IPS DF 4.7 (cell line): Measurements from ENCODE around the gene EEIG1.

Experiments
- DNase-seq: peaks from one replicate; pipeline ENCODE4 v3.0.0-alpha.2; 2013; ENCODE audit warnings: low spot score; ENCODE audit errors: extremely low read depth

Gene EEIG1

GRCh38 chr9:128001151-128001778, 20.5 kb upstream of the EEIG1 start:
- DNase-seq = no peak

DNA sequence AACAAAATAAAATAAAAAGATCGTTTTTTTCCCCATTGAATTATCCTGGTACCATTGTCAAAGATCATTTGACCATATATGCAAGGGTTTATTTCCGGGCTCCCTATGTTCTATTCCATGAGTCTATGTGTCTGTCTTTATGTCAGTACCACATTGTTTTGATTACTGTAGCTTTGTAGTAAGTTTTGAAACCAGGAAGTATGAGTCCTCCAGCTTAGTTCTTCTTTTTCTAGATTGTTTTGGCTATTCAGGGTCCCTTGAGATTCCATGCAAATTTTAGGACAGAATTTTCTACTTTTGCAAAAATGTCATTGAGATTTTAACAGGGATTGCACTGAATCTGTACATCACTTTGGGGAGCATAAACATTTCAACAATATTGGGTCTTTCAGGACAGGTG, 18.7 kb upstream of the EEIG1 start:
- DNase-seq = no peak

DNA sequence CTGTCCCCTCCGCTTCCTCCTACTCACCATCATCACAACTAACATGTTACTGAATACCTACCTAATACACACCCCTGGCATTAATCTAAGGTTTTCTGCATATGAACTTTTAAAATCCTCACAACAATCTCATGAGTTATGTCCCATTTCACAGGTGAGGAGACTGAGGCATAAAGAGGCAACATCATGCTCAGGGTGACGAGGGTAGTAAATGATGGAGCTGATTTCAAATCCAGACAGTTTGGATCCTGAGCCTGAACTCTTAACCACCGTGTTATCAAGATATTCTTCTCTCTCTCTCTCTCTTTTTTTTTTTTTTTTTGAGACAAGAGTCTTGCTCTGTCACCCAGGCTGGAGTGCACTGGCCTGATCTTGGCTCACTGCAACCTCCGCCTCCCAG, 12.9 kb upstream of the EEIG1 start:
- DNase-seq = no peak

DNA sequence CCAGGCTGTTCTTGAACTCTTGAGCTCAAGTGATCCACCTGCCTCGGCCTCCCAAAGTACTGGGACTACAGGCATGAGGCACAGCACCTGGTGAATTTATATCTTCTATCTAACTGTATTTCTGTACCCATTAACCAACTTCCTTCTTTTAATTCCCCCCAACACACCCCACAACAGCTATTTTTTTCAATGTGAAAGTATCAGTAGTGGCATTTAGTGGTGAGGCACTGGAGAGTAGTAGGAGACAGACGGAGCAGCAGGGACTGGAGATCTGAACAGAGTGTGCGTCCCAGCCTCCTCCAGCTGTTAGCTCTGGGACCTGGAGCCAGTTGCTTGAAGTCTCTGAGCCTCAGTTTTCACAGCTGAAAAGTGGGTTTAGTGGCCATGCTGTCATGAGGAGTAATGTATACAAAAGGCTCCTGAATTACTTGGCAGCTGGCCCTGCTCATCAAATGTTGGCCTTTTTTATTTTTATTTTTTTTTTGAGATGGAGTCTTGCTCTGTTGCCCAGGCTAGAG, 11.0 kb upstream of the EEIG1 start:
- DNase-seq = no peak

DNA sequence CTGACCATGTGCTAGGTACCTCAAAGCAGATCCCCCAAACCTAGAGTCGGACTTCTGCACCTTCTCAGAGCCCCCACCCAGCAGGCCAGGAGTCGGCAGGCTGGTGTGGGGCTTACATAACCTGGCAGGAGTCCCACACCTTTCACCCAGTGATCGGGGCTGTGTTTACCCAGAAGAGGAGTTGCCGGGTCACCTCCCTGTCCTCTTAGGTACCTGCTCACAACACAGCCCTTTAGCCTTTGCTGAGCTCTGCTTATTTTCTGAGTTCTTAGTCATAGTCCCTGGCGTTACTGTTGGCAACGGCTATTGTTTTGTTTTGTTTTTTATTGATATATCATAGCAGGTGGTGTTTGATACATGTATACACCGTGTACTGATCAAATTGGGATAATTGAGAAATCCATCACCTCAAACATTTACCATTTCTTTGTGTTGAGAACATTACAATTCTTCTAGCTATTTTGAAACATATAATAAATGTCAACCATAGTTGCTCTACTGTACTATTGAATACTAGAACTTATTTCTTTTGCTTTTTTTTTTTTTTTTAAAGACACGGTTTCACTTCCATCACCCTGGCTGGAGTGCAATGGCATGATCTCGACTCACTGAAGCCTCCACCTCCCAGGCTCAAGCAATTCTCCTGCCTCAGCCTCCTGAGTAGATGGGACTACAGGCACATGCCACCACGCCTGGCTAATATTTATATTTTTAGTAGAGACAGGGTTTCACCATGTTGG, 10.4 kb upstream of the EEIG1 start:
- DNase-seq = no peak

- no peak for DNase-seq
These were observed 9.8 kb upstream of the EEIG1 start for GRCh38 chr9:127990554-127990953.

DNA sequence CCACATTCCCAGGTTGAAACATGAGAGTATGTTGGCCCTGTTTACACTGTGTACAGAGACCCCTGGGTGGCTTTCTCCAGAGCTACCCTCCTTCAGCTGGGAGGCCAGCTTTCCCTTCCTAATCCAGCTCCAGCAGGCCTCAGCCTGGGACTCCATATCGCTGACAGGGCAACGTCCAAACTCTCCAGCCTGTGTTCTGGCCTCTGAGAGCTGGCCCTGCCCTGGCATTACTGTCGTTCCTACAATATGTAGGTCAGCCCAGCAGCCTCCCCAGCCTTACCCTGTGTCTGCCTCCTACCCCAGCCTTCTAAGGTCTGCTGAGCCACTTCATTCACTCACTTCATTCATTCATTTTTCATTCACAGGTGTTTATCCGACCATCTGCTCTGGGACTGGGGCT, 8.3 kb upstream of the EEIG1 start:
- no peak for DNase-seq

GRCh38 chr9:127987103-127987614, 6.4 kb upstream of the EEIG1 start:
- no peak for DNase-seq

DNA sequence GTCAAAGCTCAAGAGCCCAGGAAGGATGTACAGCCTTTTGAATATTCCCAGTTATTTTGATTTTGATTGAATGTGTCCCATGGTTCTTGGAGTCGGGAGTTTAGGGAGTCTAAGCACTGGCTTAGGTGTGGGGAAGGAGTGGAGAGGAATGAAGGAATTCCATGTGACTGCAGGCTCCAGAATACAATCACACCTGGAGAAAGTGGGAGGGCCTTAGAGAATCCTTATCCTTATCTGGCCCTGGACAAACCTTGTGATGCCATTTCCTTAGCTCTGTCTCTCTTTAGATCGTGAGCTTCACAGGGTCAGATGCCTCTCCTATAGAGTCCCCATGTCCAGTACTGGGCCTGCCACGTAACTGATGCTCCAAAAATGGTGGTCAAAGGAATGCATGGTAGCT, 4.2 kb upstream of the EEIG1 start:
- DNase-seq = no peak

- no peak for DNase-seq
These were observed 3.1 kb upstream of the EEIG1 start for GRCh38 chr9:127983847-127984289.

GRCh38 chr9:127982912-127983311, 2.1 kb upstream of the EEIG1 start:
- DNase-seq = no peak

DNA sequence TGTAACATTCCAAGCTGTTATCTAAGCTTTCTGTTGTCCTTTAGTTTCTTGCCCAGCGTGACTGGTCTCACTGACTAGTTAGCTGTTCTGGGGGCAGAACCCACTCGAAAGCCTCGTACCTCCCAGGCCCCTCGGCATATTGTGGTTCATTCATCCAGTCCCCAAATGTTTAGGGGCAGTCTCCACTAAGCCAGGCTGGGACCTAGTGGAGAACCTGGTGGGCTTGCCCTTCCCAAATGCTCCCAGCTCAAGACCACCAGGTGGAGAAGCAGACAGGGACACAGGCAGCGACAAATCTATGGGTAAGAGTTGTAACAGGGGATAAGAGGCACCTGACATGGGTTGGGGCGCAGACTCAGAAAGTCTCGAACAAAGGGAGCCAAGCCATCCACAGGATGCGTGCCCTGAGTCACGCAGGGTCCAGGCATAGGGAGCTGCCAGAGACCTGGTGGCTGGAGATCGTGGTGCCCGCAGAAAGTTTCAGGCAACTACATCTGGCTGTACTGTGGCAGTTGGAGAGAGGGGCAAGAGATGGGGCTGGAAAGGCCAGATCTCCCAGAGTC, 851 bp upstream of the EEIG1 start:
- no peak for DNase-seq

GRCh38 chr9:127980060-127980705, 606 bp downstream of the EEIG1 start:
- no peak for DNase-seq

DNA sequence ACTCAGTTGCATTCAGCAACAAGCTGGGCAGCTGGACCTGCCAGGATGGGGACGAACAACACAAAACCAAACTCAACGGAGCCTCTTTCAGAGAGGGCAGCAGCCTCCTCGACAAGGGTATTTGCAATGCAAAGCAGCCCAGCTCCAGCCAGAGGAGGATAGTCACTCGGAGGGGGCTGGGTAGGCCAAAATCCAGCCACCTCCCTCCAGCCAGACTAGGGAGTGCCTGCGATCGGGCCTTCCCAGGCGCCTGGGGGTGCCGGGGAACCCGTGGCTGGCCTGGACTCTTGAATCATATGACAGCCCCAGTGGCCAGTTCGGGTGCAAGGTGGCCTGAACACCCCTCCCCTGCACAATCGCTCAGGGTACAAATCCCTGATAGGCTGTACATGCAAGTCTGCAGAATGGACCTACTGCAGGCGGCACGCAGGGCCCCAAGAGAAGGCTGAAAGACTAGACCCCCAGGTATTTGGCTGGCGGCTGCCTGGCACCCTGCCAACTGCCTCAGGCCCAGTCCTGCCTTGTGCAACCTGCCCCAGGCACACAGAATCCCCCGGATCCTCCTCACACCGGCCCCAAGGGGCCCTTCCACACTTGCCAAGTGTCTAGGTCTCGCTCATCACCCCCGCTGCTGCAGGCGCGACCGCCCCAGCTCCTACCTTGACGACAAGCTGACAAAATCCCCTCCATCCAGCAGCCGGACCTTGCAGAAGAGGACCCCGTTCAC, 1.3 kb downstream of the EEIG1 start:
- no peak for DNase-seq

GRCh38 chr9:127979015-127979332, 1.8 kb downstream of the EEIG1 start:
- DNase-seq = no peak

GRCh38 chr9:127977884-127978647, 2.7 kb downstream of the EEIG1 start:
- DNase-seq = no peak

- DNase-seq = no peak
These were observed 3.5 kb downstream of the EEIG1 start for GRCh38 chr9:127977009-127977883.

- DNase-seq = no peak
These were observed 4.3 kb downstream of the EEIG1 start for GRCh38 chr9:127976498-127976897.
